HG03432 (cell line): ENCODE results near the gene ATG101.
A peak's percentile ranks its signal among the peaks of the same experiment; 100 is the strongest.

Source experiments
- ATAC-seq: cut with Tn5 transposase; IDR thresholded peaks from one replicate; pipeline ENCODE4 v1.9.1; 2021; ENCODE audit warnings: mild to moderate bottlenecking, moderate library complexity; ENCODE audit not compliant: unreplicated experiment

The ATG101 gene

GRCh38 chr12:52056801-52057637 is 12.8 kb upstream of the ATG101 start:
- ATAC-seq = no peak

- ATAC-seq = no peak
These were observed 11.9 kb upstream of the ATG101 start for GRCh38 chr12:52057638-52058576.

DNA sequence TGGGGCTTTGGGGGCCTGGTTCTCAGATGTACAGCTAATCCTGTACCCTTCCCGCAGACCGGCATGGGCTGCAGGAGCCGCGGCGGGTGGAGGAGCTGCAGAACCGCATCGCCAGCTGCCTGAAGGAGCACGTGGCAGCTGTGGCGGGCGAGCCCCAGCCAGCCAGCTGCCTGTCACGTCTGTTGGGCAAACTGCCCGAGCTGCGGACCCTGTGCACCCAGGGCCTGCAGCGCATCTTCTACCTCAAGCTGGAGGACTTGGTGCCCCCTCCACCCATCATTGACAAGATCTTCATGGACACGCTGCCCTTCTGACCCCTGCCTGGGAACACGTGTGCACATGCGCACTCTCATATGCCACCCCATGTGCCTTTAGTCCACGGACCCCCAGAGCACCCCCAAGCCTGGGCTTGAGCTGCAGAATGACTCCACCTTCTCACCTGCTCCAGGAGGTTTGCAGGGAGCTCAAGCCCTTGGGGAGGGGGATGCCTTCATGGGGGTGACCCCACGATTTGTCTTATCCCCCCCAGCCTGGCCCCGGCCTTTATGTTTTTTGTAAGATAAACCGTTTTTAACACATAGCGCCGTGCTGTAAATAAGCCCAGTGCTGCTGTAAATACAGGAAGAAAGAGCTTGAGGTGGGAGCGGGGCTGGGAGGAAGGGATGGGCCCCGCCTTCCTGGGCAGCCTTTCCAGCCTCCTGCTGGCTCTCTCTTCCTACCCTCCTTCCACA is 11.0 kb upstream of the ATG101 start:
- no peak for ATAC-seq

DNA sequence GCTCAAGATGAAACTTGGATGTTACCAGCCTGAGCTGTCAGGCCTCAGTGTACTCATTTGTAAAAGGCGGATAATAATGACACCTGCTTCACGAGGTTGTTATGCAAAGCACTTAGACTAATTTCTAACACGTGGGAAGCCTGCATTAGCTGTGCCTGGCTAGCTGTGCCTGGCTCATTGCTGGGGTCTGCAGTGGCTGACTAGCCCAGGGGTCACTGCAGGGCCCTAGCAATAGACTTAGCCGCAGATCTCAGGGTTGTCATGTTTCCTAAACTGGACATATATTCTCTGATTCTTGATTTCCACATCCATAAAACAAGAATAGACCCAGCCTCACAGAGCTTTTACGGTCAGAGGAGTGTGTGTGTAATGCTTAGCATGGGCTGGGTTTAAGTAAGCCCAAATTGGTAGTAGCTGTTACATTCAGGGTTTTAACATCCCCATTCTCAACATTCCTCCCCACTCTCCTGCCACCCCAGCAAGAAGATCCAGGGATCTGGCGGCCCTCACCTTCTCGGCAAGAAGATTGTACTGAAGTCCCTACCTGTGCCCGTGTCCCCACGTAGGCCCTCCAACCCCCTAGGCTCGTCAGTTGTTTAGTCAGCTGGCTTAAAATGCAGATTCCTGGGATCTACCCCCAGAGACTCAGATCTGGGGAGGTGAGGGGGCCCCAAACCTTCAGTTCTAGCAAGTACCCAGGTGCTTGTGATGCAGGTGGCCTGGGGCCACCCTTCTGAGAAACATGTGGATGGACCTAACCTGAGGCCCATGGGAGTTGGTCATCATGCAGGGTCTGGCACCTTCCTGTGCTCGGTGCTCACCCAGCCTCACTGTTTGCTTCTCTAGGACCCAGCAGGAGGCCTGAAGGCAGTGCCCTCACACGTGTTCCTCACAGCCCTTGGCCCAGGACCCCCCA is 9.9 kb upstream of the ATG101 start:
- ATAC-seq = no peak

DNA sequence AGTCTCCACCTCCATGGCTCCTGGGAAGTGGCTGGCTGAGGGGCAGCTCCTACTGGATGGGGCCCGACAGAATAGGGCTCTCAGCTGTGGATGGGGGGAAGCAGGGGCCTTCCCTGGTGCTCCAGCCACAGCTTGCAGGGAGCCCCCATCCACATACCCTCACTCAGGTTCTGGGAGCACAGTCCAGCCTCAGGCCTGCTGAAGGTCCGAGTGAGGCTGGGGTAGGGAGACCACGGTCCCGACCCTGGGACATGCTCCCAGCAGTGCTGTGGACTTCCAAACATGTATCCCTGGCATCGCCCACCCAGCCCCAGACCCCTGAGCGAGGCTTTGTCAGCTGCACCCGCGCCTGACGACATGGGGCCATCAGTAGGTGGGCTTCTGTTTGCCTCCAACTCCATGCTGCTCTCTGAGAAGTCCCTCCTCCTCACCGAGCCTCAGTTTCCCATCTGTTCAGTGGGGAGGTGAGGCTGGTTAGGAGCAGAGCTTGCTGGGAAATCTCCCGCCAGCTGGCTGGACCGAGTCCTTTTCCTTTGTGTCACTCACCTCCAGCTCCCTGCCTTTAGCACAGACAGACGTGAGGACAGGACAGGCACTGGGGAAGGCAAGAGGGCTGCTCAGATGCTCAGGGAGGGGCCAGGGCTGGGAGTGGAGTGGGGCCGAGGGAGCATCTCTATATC is 9.1 kb upstream of the ATG101 start:
- ATAC-seq = no peak

DNA sequence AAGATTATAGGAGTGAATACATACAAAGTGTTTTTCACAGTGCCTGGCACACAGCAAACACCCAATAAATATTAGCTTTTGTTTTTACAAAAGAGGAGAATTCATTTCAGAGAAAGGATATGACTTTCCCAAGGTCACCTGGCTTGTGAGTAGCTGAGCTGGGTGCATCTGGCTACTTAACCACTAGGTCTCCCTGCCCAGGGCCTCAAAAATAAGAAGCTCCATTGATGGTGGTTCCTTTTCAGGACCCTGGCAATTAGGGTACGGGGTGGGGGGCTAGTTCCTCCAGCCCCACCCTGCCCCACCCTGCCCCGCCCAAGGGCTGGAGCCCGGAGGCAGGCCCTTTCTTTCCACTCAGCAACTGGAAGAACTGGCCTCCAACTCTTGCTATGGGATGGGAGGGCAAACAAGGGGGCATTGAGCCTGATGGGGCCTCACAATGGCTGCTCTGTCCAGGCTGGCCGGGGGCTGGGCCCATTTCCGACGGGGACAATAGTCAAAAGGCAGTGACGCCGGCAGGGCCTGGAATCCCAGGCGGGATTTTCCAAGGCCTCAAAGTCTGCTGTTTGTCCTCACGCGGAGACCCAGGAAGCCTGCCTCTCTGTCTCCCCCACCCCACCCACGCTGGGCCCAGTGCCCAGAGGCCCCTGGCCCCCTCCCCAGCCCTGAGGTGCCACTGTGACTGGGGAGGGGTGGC is 8.2 kb upstream of the ATG101 start:
- no peak for ATAC-seq

DNA sequence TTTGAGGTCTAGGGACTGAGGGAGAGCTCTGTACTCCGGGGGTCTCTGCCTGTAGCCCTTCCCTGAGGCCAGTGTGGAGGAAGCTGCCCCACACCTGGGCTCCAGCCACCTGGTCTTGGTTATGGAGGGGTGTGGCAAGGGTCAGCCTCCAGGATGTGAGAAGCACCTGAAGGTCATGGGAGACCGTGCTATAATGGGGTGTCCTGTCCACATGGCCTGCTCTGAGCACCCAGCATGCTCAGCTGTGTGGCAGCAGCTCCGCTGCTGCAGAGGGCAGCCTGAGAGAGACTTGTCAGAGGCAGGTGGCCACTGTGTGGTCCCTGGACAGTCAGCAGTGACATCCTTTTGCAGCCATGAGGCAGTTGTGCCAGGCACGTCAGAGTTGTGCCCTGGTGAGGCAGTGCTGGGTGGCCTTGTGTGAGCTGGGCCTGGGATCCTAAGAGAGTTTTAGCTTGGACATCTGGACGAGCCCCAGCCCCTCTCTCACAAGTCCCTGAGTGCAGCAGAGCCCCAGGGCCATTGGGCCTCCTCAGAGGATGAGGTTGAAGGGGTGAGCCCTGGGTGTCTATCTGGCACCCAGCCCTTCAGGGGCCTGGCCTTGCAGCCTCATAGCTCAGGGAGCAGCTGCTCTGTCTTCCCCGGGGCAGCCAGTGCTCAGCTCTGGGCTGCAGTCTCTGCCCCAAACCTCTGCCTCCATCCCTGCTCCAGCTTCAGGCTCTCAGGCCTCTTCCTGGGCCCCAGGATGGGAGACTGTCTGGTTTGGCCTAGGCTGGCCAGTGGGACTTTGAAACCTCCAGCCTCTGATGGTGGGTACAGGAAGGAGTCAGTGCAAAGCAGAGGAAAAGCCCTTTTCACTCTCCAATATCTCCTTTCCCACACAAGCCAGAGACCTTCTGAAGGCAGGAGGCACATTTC is 7.4 kb upstream of the ATG101 start:
- ATAC-seq = no peak

DNA sequence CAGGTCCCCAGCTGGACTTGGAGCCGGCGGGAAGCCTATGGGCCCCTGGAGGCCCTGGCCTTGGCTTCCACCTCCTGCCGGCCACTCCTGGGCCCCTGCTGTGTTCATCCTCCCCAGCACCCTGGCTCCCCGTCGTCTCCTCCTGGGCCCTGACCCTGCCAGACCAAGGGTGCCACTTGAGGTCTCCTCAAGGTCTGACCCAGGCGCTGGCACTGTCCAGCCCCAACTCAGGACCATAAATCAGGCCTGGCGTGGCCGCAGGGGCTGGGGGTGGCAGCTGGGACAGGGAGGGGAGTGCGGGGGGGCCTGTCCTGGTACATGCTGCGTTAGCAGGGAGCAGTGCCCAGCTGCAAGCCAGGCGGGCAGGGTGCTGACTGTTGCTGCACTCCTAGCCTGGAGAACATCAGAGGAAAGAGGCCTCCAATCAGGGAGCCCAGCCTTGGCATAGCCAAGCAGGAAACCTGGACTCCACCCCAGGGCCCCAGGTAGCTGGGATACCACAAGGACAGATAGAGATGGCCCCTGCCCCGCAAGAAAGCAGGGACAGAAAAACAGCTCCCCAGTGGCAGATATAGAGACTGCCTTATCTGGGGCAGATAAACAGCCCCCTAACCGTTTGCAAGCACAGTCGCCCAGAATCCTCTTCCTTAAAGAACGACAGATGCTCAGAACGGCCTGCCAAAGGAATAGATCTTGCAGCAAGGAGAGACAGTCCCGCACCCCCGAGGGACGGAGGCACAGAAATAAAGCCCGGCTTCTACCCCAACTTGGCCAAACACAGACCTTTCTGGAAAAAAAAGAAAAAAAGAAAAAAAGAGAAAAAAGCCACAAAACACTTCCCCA is 6.5 kb upstream of the ATG101 start:
- no peak for ATAC-seq

GRCh38 chr12:52063981-52064649 is 5.7 kb upstream of the ATG101 start:
- no peak for ATAC-seq

DNA sequence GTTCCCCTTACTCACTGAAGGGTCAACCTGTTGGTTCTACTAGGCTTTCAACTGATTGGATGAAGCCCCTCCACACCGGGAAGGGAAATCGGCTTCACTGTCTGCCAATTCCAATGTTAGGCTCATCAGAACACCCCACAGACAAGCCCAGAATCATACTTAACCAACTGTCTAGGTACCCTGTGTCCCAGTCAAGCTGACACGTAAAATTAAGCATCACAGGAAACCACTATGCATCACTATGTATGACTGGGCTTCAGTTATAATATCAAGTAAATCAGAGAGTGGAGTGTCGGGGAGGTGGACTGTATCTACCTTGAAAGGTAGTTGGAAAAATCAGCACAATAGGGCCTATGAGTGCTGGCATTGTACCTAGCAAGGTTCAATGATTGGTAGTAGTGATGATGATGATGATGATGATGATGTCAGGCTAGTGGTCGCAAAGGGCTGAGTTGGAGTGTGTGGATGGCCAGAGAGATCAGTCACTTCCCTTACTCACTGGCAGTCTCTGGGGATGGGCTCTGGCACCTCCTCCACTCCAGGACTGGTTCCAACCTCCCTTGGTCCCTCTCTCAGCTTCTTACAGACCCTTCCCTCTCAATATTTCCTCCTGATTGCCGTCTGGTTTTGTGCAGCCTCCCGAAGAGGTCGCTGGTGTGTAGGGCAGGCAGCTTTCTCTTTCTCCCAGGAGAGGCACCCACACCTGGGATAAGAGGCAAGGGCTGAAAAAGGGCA is 3.3 kb upstream of the ATG101 start:
- no peak for ATAC-seq

DNA sequence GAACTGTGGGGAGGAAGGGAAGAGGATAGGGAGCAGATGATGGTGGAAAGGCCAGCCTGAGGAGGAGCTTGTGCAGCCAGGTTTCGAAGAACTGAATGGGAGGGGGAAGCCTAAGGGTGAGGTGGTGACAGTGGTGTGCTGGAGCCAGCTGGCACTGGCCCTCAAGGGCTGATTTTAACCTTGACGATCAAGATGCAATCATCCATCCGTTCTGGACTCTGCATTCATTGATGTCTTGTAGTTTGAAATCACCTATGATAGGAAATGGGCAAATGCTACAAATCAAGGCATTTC is 2.8 kb upstream of the ATG101 start:
- ATAC-seq = no peak

DNA sequence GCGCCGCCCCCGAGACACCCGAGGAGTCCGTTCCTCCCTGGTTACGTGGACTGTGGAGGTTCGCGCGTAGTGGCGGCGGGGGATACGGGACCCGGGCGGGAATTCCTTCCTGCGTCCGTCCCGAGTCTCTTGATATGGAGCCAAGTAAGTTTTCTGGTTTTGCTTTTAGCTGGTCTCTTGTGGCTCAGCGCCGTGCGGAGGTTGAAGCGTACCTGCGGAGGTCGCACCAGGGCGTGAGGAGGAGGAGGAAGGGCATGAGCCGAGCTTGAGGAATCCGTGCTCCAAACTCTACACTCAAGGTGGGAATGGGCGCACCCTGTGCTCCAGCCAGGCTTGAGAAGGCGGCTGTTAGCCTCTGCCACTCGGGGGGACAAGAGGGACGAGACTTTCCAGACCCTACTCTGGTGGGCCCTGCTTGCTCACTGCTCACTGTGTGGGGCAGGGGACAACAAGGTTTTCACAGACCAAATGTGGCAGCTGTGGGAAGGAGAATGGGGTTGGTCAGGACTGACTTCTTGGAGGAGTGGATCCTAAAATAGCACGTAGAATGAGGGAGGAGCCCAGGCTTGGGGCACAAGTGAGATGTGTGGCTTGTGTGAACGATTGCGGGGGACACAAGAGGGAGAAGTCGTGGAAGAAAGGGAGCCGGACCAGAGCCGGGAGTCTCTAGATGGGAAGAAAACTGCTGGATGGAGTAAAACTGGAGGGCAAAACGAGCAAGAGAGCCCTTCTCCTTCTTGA is 577 bp downstream of the ATG101 start:
- ATAC-seq = no peak

DNA sequence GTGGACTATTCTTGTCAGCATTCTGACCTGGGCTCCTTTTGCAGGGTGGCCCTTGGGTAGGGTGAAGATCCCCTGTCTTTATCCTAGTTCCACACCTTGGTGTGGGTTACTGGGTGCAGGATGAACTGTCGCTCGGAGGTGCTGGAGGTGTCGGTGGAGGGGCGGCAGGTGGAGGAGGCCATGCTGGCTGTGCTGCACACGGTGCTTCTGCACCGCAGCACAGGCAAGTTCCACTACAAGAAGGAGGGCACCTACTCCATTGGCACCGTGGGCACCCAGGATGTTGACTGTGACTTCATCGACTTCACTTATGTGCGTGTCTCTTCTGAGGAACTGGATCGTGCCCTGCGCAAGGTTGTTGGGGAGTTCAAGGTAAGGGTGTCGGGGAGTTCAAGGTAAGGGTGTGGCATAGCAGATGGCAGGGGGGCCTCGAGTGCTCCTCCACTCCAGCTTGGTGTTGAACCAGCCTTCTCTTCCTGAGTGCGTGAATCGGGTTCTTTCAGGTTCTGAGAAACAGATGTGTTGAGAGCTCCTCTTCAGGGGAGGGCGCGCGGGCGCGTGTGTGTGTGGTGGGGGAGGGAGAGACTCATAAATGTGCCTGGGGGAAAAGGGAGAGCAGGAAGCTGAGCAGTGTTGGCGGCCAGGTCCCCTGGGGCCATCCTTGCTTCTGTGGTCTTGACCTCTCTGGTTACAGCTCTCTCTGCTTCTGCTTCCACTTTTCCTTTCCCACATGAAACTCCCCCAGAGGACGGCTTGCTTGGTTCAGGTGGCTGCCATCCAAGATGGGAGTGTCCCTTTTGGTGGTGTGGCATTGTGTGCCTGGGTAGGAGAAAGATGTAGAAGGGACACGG is 4.0 kb downstream of the ATG101 start:
- ATAC-seq = peak; percentile 19

- no peak for ATAC-seq
These were observed 5.4 kb downstream of the ATG101 start for GRCh38 chr12:52074971-52075724.
